SKM-1 treated with dmso at 0.1 percent for 144 hours (cell line): ENCODE results near the gene NR2F2.

Experiments
- DNase-seq: peaks from one replicate; lab custom pipeline; 2025; ENCODE audit not compliant: unreplicated experiment; lab: John Stamatoyannopoulos, UW

The NR2F2 gene

GRCh38 chr15:96341513-96342405 lies 11.3 kb downstream of the NR2F2 start:
- DNase-seq: no peak

DNA sequence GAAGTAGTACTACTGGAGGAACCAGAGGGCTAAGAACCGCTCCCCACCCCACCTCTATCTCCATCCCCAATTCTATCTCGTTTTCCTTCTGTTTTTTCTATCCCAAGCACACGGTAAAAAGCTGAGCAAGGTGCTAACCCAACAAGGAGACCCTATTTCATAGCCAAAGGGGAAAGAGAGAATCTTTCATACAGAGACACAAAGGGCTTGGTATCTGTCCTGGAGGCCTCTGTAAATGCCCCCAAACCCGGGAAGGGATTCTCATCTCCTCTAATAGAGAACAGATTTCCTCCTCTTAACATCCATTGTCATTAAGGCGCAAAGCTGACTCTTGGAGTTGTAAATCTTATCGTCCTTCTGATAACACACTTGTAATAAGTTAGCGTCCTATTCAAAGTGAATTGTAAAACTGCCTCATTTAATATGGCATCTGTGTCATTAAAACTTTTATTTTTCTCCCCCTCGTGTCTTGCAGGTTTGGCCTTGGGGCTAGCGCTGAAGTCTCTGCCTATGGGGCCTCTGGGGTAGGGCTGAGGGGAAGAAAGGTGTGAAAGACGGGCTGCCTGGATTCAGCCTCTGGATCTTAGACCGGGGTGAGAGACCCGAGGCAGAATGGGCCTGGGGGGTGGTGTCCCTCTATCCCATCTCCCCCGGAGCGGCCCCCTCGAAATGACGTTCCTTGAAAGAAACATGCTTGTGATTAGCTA lies 12.1 kb downstream of the NR2F2 start:
- no peak for DNase-seq

DNA sequence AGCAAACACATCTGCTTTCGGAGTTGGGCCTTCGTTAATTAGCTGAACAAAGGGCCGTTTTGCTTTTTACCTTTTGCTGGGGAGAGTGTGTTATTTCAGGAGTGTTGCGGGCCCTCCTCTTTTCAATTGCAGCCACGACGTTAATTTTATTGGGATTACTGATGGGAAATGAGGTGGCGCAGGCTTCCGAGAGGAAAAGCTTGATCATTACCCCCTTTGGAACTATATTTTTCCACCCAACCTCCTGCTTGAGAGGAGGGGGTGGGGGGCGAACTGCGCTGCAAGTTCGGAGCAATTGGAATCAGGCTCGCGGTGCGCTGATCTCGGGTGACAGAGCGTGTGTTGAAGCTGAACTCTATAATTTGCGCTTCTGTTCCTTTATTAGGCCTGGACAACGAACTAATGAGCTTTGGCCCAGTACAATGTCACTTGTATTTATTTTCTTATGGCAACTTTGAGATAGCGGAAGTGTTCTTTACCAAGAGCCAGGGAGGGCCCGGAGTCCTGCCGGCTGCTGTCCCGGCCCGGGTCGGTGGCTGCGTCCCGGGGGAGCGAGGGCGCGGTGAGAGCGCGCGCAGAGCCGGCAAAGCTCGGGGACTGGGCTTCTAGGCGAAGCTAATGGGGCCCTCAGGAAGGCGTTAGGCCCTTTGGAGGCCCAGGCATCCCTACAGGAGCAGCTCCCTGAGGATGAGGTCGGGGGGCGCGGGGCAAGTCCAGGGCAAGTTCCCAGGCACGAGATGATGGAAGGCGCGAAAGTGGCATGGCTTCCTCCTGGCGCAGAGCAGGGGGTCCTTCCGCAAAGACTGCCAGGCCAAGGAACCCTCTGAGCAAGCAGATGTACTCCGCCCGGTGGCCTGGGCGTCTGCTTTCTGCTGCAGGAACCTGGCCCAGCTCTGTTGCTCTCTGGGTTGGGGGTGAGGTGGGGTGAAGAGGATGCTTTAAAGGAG lies 12.9 kb downstream of the NR2F2 start:
- DNase-seq: no peak

GRCh38 chr15:96344060-96344705 lies 13.7 kb downstream of the NR2F2 start:
- no peak for DNase-seq

DNA sequence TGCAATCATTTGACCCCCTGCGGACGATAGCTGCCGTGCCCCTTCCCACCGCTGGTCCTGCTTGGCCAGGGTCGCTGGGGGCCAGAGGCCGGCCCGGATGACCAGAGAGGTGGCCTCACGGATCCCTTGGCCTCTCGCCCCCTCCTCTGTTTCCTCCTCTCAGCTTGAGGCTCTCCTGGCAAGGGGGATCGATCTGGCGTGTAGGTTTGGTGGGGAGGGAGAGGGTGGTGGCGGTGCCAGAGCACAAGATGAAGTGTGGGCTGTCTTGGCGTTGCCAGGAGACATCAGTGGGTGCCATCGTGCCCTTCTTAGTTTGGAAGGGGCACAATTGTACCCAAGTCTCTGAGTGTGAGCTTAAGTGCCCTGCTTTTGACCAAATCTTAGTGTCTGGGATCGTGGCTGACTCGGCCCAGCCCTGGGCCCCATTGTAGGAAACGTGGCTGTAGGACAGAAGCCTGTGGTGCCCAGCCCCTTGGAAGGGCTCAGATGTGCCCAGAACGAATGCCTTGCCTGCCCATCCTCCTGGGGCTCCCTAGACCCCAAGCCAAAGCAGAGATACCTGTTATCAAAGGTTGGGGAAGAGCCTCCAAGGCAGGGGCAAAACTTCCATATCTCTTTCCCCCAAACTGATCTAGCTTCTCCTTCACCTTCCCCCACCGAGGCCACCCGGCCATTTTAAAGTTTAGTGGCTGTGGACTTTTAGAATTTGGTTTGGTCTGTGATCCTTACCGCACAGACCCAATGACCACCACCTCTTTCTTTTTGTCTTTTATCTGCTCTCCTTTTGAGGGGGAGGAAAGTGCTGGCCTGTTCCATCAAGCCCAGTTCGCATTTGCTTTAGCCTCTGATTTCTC lies 14.4 kb downstream of the NR2F2 start:
- DNase-seq: no peak

- peak; percentile 37 for DNase-seq
These were observed 15.3 kb downstream of the NR2F2 start for GRCh38 chr15:96345560-96346399.

GRCh38 chr15:96346409-96346970 lies 16.0 kb downstream of the NR2F2 start:
- DNase-seq: no peak

- DNase-seq: no peak
These were observed 16.9 kb downstream of the NR2F2 start for GRCh38 chr15:96347181-96348111.

DNA sequence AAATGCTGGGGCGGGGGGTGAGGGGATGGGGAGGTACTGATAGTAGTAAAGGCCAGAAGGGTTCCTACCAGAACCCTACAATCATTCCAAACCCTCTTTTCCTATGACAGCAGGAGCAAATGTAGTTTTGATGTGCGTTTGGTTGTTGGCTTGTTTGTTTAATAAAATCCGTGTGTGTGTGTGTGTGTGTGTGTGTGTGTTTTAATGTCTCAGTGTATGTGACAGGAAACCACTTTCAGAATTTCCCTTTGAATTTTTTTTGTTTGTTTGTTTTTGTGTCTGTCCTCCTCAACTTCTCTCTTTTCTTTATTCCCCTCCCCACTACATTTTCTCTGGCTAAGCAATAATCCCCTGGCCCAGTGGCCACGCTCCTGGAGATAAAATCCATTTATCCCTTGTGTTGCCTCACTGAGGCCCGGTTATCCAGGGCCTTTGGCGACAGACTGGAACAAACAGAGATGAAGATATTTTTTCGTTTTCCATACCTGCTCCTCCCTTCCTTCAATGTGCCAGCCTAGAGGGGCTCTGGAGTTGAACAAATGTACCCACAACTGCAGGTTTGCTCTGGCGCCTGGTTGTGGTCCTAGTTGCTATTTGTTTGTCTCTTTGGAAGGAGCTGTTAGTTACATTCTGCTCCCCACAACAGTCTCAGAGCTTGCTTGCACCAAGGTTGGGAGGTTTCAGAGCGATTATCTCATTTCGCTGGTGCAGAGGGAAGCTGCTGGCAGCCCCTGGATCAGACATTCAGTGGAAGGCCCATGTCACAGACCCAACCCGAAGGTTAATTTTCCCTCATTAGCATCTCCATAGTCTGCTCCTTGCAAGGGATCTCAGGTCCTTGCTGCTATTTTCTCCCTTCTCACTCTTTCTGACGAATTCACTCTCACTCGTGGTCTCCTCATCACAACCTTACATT lies 17.9 kb downstream of the NR2F2 start:
- DNase-seq: no peak

- DNase-seq: no peak
These were observed 18.7 kb downstream of the NR2F2 start for GRCh38 chr15:96349034-96349856.

GRCh38 chr15:96349857-96350720 lies 19.6 kb downstream of the NR2F2 start:
- no peak for DNase-seq

DNA sequence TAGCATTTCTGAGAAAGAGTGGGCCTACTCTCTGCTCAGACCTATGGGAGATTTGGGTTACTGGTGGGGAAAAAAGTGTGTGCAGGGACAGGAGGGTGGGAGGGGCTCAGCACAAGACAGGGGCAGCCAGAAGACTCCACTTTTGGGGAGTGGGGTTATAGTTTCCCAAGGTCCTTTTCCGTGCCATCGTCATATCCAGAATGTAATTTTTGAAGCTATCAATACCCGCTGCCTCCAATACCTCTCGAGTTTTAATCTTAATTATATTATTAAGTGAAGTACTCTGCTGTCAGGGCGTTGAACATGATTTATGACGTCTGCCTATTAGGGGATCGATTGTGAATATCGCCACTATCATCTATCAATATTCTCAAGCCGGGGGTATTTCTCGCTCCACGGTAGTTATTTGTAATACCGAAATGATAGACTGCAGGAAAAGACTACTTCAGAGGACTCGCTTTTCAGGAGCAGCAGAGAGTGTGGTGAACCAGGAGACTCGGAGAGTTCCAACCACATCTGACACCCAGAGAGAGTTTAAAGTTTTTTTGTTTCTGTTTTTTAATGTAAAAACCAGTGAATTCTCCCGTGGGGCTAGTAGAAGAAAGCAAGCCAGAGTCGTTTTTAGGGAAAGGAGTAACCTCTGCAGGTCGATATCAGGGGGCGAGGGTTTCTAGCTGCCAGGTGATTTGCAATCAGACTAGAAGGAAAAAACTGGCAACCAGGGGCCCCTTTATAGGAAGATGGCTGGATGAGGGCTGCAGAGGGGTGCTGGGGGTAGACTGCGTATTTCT lies 20.6 kb downstream of the NR2F2 start:
- DNase-seq: no peak

- no peak for DNase-seq
These were observed 21.5 kb downstream of the NR2F2 start for GRCh38 chr15:96351761-96352603.
